Caco-2 (cell line): ENCODE data around the gene TXNDC15. TPM values are rescaled to one million over a fixed set of nuclear protein-coding genes. Genes with fewer than 3 reads are reported as not detected.
"Not testable (repeated sequence)": the region's sequence is repeated elsewhere in the genome, so short reads cannot be mapped to it uniquely, and the experiment has no call there.

Experiments used
- BruUV-seq: library from RNA; stranded (reverse); fragments of 400-500 nt; replicated peaks from 2 replicates; lab custom pipeline; 2021; lab: Mats Ljungman, UMichigan
- CTCF ChIA-PET: fragments of 300-600 bp; sonication (Branson Sonifier 250); formaldehyde crosslinking; loops from one replicate; lab custom pipeline; 2022; ENCODE audit warnings: antibody characterized with exemption; lab: Charles Lee
- POLR2A ChIA-PET: fragments of 300-600 bp; sonication (Branson Sonifier 250); formaldehyde crosslinking; loops from one replicate; lab custom pipeline; 2022; ENCODE audit warnings: antibody characterized with exemption; lab: Charles Lee
- DNase-seq, 2 experiments: peaks; one replicate each; pipeline versions ENCODE4 v3.0.0 to v3.0.0-alpha.2; 2020 to 2022
- H3K27me3 ChIP-seq: replicated peaks from 2 replicates; pipeline ENCODE4 v1.6.0; 2011; ENCODE audit warnings: low read length; ENCODE audit not compliant: control insufficient read depth, insufficient read depth
- H3K36me3 ChIP-seq: 2 replicates; pipeline ENCODE4 v1.5.1; 2011; ENCODE audit warnings: low read length; ENCODE audit not compliant: control insufficient read depth, insufficient read depth
- H3K4me1 ChIP-seq: fragments of 250-450 bp; sonication (Bioruptor Pico); 2 replicates; pipeline ENCODE4 v1.5.1; 2020; ENCODE audit warnings: mild to moderate bottlenecking
- H3K4me3 ChIP-seq: 2 replicates; pipeline ENCODE4 v1.5.1; 2011; ENCODE audit warnings: low read depth, mild to moderate bottlenecking, control low read depth, low read length
- H3K9me3 ChIP-seq: fragments of 250-450 bp; sonication (Bioruptor Pico); 2 replicates; pipeline ENCODE4 v1.5.1; 2020; ENCODE audit warnings: mild to moderate bottlenecking, moderate library complexity
- H3K27ac Mint-ChIP-seq: one replicate; pipeline ENCODE4 v1.8.0; 2022; ENCODE audit warnings: mixed read lengths; ENCODE audit not compliant: unreplicated experiment
- H3K27me3 Mint-ChIP-seq: one replicate; pipeline ENCODE4 v1.8.0; 2022; ENCODE audit warnings: mixed read lengths; ENCODE audit not compliant: insufficient read depth, unreplicated experiment
- H3K36me3 Mint-ChIP-seq: one replicate; pipeline ENCODE4 v1.8.0; 2022; ENCODE audit warnings: mild to moderate bottlenecking, mixed read lengths; ENCODE audit not compliant: insufficient read depth, unreplicated experiment
- H3K4me1 Mint-ChIP-seq: one replicate; pipeline ENCODE4 v1.8.0; 2022; ENCODE audit warnings: low read depth, mixed read lengths; ENCODE audit not compliant: unreplicated experiment
- H3K4me3 Mint-ChIP-seq: one replicate; pipeline ENCODE4 v1.8.0; 2022; ENCODE audit warnings: mild to moderate bottlenecking, moderate library complexity, mixed read lengths; ENCODE audit not compliant: unreplicated experiment
- H3K9me3 Mint-ChIP-seq: one replicate; pipeline ENCODE4 v1.8.0; 2022; ENCODE audit warnings: mixed read lengths; ENCODE audit not compliant: unreplicated experiment
- CTCF ChIP-seq, 2 experiments: fragments of 200-600 bp in 1 of 2; IDR thresholded peaks; 1 replicate in 1 of 2; 2 replicates in 1 of 2; pipeline versions ENCODE4 v1.5.1 to v1.8.0; 2011 to 2022; ENCODE audit warnings: antibody characterized with exemption in 1 of 2, control low read depth in 1 of 2, inconsistent platforms in 1 of 2, low read depth in 1 of 2, low read length in 1 of 2, mild to moderate bottlenecking in 1 of 2, moderate library complexity in 1 of 2; ENCODE audit not compliant: insufficient read depth in 1 of 2, severe bottlenecking in 1 of 2, unreplicated experiment in 1 of 2
- intact Hi-C: fragments of 100-400 bp; cut with micrococcal nuclease; formaldehyde crosslinking; loops from one replicate; pipeline ENCODE4 v1.10.0; 2022; ENCODE audit not compliant: unreplicated experiment
- total RNA-seq: library from RNA; stranded (reverse); gene quantifications from 2 replicates; pipeline ENCODE4 v1.2.3, GENCODE V29; 2022

The TXNDC15 gene
- total RNA-seq, 1 experiment from 2014 or later = 39.6 TPM

GRCh38 chr5:134833340-134834032 lies 40.7 kb upstream of the TXNDC15 start:
- no TSS peak for BruUV-seq
- H3K27ac Mint-ChIP-seq = no peak overlapping the region
- H3K4me1 Mint-ChIP-seq = peaks cover 7% of the 10 kb centered on the region
- H3K36me3 ChIP-seq = no peaks in the 10 kb centered on the region
- DNase-seq = no peak
- H3K4me3 Mint-ChIP-seq = no peak overlapping the region
- H3K27me3 Mint-ChIP-seq = no peaks in the 10 kb centered on the region
- TF ChIP-seq CTCF (IDR thresholded peaks at IDR 0.05; ENCODE audit: insufficient read depth in 1 of 2, low read depth in 1 of 2, low read length in 1 of 2, severe bottlenecking in 1 of 2, unreplicated experiment in 1 of 2) = no peak
- H3K9me3 ChIP-seq = no peaks in the 10 kb centered on the region
- no peaks in the 10 kb centered on the region for H3K9me3 Mint-ChIP-seq
- ChIA-PET CTCF (interaction anchor here (0.5 kb wide), 1 partner anchor 64 kb away, joined by 6 read pairs; no protein-coding TSS in a partner anchor), POLR2A (no interaction called here)
- no peak overlapping the region for H3K4me3 ChIP-seq
- no peaks in the 10 kb centered on the region for H3K27me3 ChIP-seq
- H3K36me3 Mint-ChIP-seq = peaks cover 86% of the 10 kb centered on the region
- H3K4me1 ChIP-seq = peaks cover 13% of the 10 kb centered on the region
- intact Hi-C loops = no loop called here

DNA sequence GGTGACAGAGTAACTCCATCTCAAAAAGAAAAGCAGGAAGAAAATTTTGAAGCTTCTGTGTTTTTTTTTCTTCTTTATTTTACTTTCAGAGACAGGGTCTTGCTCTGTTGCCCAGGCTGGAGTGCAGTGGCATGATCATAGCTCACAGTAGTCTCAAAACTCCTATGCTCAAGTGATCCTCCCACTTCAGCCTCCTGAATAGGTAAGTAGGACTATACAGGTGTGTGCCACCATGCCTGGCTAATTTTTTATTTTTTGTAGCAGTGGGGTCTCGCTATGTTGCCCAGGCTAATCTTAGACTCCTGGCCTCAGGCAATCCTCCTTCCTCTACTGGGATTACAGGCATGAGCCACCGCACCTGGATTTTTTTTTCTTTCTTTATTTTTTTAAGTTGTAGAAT lies 38.5 kb upstream of the TXNDC15 start:
- Histone ChIP-seq H3K4me1 (peaks cover 17% of the 10 kb centered on the region), H3K4me3 (no peak overlapping the region), H3K27me3 (no peaks in the 10 kb centered on the region), H3K9me3 (no peaks in the 10 kb centered on the region), H3K36me3 (no peaks in the 10 kb centered on the region)
- no peak for DNase-seq
- BruUV-seq = no TSS peak
- Mint-ChIP-seq H3K4me1 (peaks cover 13% of the 10 kb centered on the region), H3K27ac (no peak overlapping the region), H3K9me3 (no peaks in the 10 kb centered on the region), H3K27me3 (no peaks in the 10 kb centered on the region), H3K4me3 (no peak overlapping the region), H3K36me3 (peaks cover 95% of the 10 kb centered on the region)
- POLR2A ChIA-PET = no interaction called here
- intact Hi-C loops = no loop called here
- CTCF ChIA-PET = no interaction called here
- no peak for TF ChIP-seq CTCF (IDR thresholded peaks at IDR 0.05; ENCODE audit: insufficient read depth in 1 of 2, low read depth in 1 of 2, low read length in 1 of 2, severe bottlenecking in 1 of 2, unreplicated experiment in 1 of 2)

GRCh38 chr5:134837530-134838181 lies 36.5 kb upstream of the TXNDC15 start:
- no peak overlapping the region for H3K4me3 Mint-ChIP-seq
- no peaks in the 10 kb centered on the region for H3K27me3 Mint-ChIP-seq
- peaks cover 96% of the 10 kb centered on the region for H3K36me3 Mint-ChIP-seq
- ChIA-PET CTCF (interaction anchor here (0.6 to 1.2 kb wide), 3 partner anchors 67 to 192 kb away, joined by 3 to 6 read pairs (median 4); partner anchors contain the start of gene PCBD2), POLR2A (interaction anchor here (0.6 kb wide), 3 partner anchors 8 to 422 kb away, joined by 3 to 4 read pairs (median 4); no protein-coding TSS in a partner anchor)
- peak overlapping the region; percentile 24 for H3K27ac Mint-ChIP-seq
- H3K36me3 ChIP-seq = no peaks in the 10 kb centered on the region
- TF ChIP-seq CTCF (IDR thresholded peaks at IDR 0.05; ENCODE audit: insufficient read depth in 1 of 2, low read depth in 1 of 2, low read length in 1 of 2, severe bottlenecking in 1 of 2, unreplicated experiment in 1 of 2) = no peak
- H3K4me1 ChIP-seq = peaks cover 29% of the 10 kb centered on the region
- no TSS peak for BruUV-seq
- no peaks in the 10 kb centered on the region for H3K9me3 ChIP-seq
- H3K4me3 ChIP-seq = no peak overlapping the region
- peaks cover 17% of the 10 kb centered on the region for H3K4me1 Mint-ChIP-seq
- intact Hi-C loops = no loop called here
- no peaks in the 10 kb centered on the region for H3K9me3 Mint-ChIP-seq
- H3K27me3 ChIP-seq = no peaks in the 10 kb centered on the region
- no peak for DNase-seq

- DNase-seq = peak in 1 of 2 experiments; percentile 41
- POLR2A ChIA-PET, H3K36me3 ChIP-seq, H3K27me3 ChIP-seq, BruUV-seq, H3K27me3 Mint-ChIP-seq, intact Hi-C loops, H3K9me3 ChIP-seq, H3K4me3 ChIP-seq, H3K9me3 Mint-ChIP-seq, H3K4me3 Mint-ChIP-seq: not testable (repeated sequence)
- peaks cover 17% of the 10 kb centered on the region for H3K4me1 Mint-ChIP-seq
- CTCF ChIA-PET = interaction anchor here (0.6 to 0.8 kb wide), 2 partner anchors 67 to 192 kb away, joined by 4 to 6 read pairs; partner anchors contain the start of gene PCBD2
- peak overlapping the region; percentile 24 for H3K27ac Mint-ChIP-seq
- peaks cover 93% of the 10 kb centered on the region for H3K36me3 Mint-ChIP-seq
- H3K4me1 ChIP-seq = peaks cover 29% of the 10 kb centered on the region
These were observed 35.8 kb upstream of the TXNDC15 start for GRCh38 chr5:134838361-134838760.
